ENCODE measurements around the gene CNTN3.

CNTN3 gene

DNA sequence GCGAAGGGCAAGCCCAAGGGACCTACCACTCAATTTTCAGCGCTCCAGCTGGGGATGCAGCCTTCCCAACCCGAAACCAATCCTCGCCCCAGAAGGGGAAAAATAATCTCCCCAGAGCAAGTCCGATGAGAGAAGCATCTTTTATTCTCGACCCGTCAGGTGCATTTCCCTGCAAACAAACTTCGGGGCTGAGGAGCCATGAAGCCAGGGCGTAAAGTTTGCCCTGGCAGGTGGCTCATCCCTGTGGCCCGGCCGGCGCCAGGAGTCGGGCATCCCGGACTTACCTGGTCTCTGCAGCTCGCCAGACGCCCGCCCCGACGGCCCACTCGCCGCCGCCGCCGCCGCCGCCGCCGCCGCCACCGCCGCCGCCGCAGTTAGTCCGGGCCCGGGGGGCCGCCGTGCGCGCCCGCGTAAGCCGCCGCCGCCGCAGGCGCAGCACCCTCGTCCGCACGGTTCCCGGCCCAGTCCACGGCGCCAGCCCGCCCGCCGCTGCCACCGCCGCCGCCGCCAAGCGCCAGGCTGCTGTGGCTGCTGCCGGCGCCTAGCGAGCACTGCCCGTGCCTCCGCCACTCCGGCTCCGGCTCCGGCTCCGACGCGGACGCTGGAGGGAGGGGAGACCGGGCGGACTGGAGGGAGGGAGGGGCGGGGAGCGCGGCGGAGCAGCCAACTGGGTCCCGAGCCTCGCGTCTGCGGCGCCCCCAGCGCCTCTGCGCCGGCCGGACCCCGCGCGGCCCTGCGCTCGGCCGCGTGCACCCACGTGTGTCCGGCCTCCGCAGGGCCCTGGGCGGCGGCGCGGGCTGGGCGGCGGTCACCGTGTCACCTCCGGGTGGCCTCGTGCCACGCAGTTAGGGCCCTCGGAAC is at the start of gene CNTN3:
Gene CNTN3, minus strand, starts transcription at position 553 of the 861 bp plus-strand sequence. CDS start 93,547 bp downstream, outside the sequence.
- no peak for DNase-seq

DNA sequence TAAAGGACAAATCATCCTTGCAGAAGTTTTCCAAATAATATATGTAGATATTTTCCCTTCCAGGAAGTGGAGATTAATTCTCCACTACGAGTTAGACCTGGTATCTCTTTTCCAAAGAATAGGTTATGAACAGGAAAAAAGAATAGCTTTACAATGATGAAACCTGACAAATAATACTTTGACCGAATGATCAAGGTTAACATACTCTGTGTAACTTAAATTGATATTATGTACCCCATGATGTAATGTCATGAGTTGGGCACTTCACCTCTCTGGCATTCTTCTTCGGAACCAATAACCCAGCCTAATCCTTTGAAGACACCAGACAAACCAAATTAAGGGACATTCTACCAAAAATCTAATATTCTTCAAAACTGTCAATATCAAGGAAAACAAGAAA is 48.7 kb upstream of the CNTN3 start:
- no peak for DNase-seq

DNA sequence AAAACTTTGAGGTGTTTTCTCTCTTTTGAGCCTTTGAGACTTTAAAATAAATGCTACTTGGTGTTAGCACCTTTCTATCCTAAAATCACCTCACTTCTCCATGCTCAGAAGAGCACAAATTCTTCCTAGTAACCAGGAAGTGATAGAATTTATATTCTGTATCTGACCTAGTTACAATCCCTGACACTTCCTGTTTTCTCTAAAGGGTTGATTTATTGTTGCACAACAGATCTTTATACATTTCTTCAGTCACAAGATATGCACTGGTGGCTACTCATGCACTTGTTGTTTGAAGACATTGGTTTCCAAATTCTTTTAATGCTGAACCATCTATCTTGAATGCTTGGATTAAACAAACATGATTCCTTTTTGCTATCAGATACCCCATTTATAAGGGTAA is 47.2 kb upstream of the CNTN3 start:
- DNase-seq: no peak

DNA sequence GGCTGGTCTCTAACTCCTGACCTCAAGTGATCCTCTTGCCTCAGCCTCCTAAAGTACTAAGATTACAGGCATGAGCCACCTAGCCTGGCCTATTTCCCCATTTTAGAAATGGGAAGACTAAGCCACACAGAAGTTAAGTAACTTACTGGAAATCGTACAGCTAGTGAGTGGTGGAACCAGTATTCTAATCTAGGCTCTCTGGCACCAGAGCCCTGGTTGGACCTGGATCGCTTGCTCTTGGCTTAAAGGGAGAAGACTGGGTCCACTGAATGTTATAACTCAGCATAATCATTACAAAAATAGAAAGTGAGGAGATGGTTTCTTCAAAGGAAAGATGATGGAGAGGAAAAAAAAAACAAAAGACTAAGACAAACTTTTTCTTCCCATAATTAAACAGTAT is 37.4 kb upstream of the CNTN3 start:
- no peak for DNase-seq

DNA sequence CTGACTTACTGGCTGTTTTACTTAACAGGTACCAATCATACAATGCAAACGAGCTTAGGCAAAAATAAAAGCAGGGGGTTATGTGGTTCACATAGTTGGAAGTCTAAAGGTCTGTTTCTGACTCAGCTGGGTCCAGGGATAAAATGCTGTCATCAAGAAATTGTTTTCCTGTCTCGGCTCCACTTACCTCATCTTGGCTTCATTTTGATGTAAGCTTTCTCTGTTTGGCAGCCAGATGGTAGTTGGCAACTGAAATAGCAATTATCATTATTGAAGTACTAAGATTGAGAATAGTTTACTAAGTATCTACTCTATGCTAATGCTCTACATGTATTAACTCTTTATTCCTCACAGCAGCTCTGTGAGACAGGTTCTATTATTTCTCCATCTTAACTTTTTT is 36.8 kb upstream of the CNTN3 start:
- DNase-seq: no peak

DNA sequence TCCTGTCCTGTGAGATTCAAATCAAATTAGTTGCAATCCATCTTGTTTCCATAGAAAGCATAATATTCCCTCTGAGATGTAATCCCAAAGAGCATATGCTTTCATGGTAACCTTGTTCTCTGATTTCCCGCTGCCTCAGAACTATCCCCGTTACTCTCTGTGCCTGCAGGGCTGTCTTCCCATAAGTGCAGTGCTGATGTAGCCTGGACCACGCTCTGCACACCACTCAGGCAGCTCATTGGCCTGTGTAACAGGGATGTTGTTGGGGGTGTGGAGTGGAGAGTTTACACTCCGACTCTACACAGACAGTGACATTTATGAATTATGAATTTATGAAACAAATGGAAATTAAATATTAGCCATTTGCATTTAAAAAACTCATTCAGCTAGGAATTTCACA is 33.6 kb upstream of the CNTN3 start:
- no peak for DNase-seq

DNA sequence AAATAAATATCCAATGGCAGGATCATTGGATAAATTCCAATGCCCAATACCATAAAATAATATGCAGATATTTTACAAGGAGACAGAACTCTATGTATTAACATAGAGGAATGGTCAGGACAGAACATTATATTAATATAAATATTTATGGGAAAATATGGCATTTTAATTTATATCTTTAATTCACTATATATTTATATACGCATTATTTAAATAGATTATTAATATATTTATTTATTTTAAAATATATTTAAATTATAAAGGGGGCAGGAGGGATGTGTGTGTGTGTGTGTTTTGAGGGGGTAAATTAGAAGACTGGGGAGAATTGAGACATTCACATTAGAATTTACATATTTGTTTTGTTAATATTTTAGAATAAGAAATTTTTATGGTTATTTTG is 31.6 kb upstream of the CNTN3 start:
- no peak for DNase-seq

DNA sequence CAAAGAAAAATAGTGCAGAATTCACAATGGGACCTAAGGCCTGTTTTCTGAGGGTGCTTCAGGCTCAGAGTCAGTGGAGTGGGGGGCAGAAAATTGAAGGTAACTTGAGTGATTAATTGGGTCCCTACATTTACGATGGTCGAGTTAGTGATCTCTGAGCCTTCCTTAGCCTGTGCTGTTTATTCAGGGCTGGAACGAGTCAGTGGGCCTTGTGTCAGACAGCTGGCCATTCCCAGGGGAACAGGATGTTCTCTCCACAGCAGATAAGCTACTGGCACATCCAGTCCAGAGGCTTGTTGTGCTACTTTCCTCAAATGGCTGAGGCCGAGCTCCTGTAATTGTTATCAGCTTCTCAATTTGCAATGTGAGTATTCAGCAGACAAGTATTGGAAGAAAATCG is 29.2 kb upstream of the CNTN3 start:
- DNase-seq: no peak

DNA sequence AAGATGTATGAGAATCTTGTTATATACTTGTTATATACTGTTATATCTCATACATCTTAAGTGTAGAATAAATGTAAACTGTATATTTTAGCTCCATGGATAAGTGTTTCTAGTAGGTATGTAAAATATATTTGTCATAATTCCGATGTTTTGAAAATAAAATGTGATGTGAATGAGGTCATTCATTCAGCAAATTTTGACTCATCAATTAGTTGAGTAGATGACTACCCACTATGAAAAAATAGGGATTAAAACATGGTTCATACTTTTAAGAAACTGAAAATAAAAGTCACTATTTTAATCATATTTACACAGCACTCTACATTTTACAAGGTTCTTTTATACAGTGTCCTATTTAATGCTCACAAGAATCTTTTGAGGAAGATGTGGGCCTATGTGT is 28.4 kb upstream of the CNTN3 start:
- no peak for DNase-seq

DNA sequence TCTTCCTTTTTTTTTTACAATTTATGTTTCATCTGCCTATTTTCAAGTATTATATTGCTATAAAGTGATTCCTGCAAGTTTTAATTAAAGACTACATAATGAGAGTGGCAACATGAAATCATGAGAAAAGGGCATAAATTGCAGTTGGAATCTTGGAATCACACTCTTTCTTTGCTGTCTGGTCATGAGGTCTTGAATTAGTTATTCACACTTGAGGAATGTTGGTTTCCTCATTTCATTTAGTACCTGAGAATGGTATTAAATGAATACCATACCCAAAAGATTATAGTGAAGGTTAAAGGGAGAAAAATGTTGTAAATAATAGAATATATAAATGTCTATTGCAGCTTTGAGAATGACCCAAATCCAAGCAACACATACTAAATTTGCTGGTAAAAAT is 25.8 kb upstream of the CNTN3 start:
- no peak for DNase-seq

DNA sequence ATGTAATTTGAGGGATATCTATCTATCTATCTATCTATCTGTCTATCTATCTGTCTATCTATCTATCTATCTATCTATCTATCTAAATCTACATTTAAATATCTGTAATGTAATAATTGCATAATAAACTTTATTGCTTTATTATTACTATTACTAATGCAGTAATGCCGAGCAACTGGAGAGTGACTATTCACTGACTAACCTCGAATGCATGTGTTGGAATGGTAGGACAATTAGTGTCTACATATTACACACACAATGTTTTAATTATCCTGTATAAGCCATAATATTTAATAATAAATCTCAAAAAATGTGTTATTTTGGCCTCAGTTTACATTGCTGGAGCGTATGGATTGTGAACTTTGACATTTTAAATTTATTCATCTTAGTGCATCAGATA is 25.2 kb upstream of the CNTN3 start:
- DNase-seq: no peak

DNA sequence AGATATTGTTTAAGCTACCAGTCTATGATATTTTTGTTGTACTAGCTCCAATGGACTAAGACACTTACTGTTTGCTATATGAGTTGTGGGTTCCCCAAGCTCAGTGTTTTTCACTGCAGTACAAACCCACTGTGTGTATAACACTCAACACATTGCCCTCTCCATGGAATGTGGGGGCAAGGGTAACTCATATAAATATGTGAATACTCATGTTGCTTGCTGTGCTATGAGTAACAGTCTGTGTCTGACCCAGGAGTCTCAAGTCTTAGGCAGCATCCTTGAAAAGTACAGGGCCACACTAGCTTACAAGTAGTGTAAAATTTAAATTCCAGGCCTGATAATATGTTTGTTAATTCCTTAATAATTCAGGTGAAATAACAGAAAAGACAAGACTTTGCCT is 22.5 kb upstream of the CNTN3 start:
- no peak for DNase-seq

DNA sequence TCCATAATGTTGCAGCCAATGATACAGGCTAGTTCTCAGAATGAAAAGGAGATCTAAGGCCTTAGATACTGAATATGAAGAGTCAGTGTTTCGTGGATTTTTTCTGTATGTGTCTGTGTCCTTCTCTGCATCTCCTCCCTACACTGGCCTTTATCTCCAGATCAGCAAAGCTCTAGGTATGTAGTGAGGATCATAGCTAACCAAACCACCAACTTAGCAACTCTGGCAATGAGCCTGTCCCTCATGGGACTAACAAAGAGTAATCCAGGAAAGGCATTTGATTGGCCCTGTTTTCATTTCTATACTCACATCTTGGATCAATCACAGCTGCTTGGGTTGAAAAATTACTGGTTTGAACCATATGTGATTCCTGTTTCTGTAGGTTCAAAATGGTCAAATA is 18.6 kb upstream of the CNTN3 start:
- DNase-seq: no peak

DNA sequence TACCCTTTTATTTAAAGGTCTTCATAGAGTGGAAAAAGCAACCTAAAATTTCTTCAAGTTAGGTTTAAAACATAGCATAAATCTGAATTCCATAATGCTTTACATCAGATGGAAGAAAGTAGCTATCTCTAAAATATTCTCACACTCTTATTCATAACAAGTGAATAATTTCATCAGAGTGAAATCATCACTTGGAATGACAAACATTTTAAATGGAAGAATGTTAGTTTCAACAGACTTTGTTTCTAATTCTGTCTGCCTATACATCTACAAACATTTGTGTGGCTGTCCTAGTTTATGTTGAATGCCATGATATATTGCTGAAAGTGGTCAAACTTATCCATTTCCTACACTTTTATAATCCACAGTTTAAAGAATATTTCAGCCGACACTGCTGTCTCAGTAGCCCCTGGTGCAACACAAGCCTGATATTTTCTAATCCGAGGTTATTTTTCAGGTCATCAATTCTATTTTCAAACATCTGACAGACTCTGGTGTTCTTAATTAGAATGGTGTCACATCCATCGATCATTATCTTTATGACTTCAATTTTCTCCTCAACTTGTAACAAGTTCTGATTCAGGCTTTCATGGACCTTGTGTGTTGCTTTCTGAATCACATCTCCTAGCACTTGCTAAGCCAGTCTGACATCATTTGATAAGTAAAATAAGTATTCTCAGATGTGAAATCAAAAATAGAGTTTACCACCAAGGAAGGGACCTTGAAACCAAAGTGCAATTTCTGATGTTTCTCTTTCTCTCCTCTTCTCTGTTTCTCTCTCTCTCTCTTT is 17.1 kb upstream of the CNTN3 start:
- no peak for DNase-seq

DNA sequence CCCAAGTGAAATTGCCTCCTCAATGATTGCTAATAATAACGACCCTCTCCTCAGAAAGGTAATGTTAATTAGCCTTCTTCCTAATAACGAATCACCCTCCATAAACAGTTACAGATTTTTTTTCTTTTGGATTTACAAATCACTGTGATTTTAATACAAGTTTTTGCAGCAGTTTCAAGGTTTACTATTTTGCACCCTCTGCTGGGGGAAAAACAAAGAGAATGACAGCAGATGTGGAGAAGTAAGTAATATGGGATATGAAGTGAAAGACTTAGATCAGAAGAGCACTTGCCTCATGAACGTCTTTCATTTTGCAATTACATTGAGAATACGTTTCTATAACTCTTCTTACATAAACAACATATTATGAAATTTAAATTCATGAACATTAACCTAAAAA is 16.1 kb upstream of the CNTN3 start:
- no peak for DNase-seq

DNA sequence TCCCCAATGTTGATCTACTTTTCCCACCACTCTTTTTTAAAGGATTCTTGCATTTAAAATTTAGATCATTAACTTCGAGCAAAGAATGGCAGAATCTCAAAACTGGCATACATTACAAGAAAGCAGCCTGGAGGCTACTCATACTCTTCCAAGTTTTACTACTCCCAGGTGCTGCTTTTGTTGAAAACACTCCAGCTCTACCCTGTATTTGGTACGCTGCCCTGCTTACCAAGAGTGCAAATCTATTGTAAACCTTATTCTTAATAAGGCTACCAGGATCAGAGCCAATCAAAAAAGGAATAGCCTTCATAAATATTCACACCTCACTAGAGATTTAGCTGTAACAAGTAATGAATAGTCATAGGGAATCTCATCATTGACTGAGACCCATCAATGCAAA is 11.6 kb upstream of the CNTN3 start:
- no peak for DNase-seq

DNA sequence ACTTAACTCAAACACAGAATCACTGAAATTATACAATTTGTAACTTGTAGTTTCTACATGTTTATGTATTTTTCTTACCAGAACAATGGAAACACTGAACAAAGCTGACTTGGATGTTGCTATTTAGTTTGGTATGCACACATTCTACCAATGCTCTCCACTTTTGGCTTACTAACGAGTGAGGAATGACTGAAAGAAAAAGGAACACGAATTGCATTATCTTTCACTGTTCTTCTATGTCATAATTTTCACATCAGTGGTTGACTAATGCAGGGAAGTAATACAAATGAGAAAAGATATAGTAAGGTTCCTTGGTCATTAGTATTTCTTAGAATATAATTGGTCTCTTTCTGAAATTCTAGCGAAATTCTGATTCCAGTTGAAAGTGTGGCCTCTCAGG is 9.8 kb upstream of the CNTN3 start:
- DNase-seq: no peak

DNA sequence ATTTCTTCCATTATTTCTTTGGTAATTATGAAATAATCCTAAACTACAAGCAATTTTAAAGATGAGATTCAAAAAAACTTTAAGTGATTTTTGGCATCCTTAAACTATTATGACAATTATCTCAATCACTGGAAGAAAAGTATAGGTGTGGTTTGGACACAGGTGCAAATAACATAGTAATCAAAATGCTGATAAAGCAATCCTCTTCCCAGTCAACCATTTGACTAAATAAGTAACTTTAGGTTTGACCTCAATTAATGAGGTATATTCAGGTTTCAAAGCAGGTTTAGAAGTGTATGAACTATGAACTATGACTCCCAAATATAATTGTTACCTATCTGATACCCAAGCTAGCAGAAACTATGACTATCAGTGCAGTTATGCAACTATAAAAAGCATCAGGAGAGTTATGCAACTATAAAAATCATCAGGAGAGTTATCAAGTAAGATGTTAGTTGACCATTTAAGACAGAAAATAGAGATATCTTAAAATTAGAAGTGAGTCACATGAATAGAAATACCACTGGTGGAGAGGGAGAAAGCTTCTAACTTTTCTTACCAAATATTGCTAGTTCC is 8.9 kb upstream of the CNTN3 start:
- DNase-seq: no peak

DNA sequence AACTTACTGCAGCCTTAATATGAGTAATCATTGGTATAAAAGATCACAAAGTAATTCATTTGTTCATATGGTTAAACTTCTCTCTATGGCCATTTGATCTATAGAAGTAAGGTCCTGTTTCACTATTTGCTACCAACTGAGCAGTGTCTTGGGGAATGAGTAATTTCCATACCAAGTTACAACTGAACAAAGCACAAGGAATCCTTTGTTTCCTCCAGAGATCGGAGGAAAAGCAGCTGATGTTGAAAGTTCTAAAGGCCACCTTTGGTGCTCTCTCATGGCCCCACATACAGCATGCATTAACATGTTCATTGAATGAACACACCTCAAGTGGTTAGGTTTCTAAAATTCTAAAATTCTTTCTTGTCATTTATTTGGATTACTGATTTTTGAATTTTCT is 7.1 kb upstream of the CNTN3 start:
- DNase-seq: no peak

DNA sequence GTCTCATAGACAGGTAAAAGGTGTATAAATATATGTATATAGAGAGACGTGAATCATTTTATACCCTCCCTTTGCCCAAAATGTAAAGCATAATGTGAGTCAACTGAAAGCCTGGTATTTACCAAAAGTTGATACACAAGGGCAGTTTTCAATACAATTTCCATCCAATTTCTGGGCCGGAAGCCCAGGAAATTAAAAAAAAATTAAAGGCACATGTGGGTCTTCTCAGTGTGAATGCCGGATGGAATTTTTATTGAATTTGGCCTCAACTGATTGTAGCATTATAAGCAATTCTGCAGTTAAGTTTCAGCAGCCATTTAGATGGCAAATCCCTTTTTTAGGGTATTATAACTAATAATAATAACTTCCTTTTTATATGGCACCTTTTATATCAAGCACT is 3.3 kb upstream of the CNTN3 start:
- DNase-seq: no peak

DNA sequence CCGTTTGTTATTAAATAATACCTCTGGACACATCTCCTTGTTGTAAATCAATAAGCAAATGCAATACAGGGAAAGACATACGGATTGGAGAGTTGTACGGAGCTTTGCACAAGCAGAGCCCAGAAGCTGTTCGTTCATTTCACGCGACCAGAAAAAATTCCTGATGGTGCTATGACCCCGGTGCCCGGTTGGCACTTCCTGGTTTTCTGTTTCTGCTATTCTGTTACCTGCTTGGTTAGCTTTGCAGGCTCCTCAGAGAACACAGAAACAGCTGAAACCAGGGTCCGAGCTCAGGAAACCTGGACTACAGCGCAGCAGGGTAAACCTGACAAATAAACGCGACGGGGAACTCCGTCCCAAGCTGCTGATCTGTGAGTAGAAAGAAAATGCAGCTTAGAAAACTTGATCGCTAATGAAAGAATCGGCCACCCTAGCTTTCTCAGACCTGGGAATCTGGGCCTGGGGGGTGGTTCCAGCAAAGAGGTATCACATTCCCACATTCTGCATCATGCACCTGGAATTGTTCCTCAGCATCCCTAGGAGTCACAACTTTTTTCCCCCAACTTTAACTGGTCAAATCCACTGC is 845 bp downstream of the CNTN3 start:
- DNase-seq: no peak

DNA sequence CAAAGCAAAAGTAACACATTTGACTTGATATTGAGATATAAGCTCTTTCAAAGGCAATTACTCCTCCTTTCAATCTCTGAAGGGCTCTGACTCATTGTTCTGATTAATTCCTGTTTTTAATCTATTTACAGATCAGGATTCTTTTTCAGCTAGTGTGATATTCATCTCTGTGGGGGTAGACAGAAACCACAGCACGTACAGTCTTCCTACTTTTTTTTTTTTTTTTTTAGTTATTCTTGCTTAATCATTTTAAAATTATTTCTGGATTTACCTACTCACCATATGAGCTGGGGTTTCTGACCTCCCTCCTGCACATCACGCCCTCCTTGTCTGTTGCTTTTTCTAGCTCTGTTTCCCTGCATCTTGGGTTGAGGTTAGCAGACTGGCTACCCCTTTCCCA is 1.4 kb downstream of the CNTN3 start:
- DNase-seq: no peak

DNA sequence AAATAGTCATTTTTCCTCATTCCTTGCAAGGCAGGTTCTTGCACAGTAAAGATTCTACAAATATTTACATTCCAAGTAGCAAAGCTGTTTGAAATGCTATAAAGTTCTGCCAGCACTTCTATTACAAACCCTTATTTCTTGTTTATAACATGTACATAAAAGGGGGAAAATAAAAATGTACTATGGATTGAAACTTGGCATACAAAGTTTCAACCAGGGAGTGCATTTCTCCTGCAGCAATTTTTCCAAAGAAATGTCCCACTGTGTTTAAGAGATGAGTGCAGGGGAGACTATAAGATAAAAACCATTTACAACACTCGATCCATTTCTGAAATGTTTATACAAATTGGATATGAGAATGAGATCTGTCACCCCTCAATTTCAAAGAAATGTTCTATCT is 3.3 kb downstream of the CNTN3 start:
- no peak for DNase-seq

DNA sequence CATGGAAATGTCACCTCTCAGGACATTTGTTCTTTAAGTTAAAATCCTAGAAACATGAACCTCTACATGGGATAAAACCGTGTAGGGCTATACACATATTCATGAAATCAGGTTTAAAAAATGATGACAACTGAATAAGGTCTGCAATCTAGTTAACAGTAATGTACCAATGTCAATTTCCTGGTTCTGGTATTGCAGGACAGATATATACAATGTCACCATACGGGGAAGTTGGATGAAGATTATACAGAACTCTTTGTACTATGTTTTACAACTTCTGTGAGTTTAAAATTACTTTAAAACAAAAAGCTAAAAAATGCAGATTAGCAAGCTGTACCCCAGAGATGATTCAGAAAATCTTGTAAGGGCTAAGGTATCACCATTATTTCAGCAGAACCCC is 6.7 kb downstream of the CNTN3 start:
- no peak for DNase-seq

Measured in SIG-M5 (cell line).